IMR-90 (cell line): ENCODE results near the gene RND1. TPM values are rescaled to one million over a fixed set of nuclear protein-coding genes. Genes with fewer than 3 reads are reported as not detected.

Source experiments
- ATAC-seq: fragments of 200-7000 bp; cut with Tn5 transposase; 2 replicates; pipeline ENCODE4 v1.9.1; 2020; ENCODE audit warnings: low read depth, mild to moderate bottlenecking, moderate library complexity
- BruUV-seq: library from RNA; stranded (reverse); fragments of 400-500 nt; replicated peaks from 2 replicates; lab custom pipeline; 2021; lab: Mats Ljungman, UMichigan
- CTCF ChIA-PET: fragments of 300-600 bp; formaldehyde crosslinking; extraction: SDS; loops from one replicate; lab custom pipeline; 2021; ENCODE audit warnings: antibody characterized with exemption; lab: Yijun Ruan, JAX
- POLR2A ChIA-PET: fragments of 300-600 bp; sonication (Branson Sonifier 250); formaldehyde crosslinking; loops from one replicate; lab custom pipeline; 2022; ENCODE audit warnings: antibody characterized with exemption; ENCODE audit not compliant: unreplicated experiment; lab: Charles Lee
- DNase-seq: peaks from one replicate; pipeline ENCODE4 v3.0.0; 2013
- H2AFZ ChIP-seq: replicated peaks from 2 replicates; pipeline ENCODE3; 2013; ENCODE audit warnings: low read length, mild to moderate bottlenecking; ENCODE audit not compliant: poor library complexity
- H2AK5ac ChIP-seq: 2 replicates; pipeline ENCODE4 v1.6.1; 2013; ENCODE audit warnings: low read depth, low read length, inconsistent platforms
- H2AK9ac ChIP-seq: replicated peaks from 2 replicates; pipeline ENCODE3; 2013; ENCODE audit warnings: mild to moderate bottlenecking, low read depth, low read length, moderate library complexity; ENCODE audit not compliant: poor library complexity
- H2BK120ac ChIP-seq: 2 replicates; pipeline ENCODE4 v1.6.1; 2013; ENCODE audit warnings: low read depth, low read length, inconsistent platforms
- H2BK15ac ChIP-seq: 3 replicates; pipeline ENCODE4 v1.6.1; 2013; ENCODE audit warnings: low read depth, low read length, inconsistent platforms
- H2BK20ac ChIP-seq: 2 replicates; pipeline ENCODE4 v1.6.1; 2013; ENCODE audit warnings: low read depth, mild to moderate bottlenecking, inconsistent platforms, low read length, moderate library complexity
- H2BK5ac ChIP-seq: 2 replicates; pipeline ENCODE4 v1.6.1; 2013; ENCODE audit warnings: mild to moderate bottlenecking, low read depth, low read length, inconsistent platforms; ENCODE audit not compliant: poor library complexity, severe bottlenecking
- H3K14ac ChIP-seq: replicated peaks from 2 replicates; pipeline ENCODE4 v1.6.1; 2013; ENCODE audit warnings: low read depth, low read length, inconsistent platforms
- H3K18ac ChIP-seq: 2 replicates; pipeline ENCODE4 v1.6.1; 2013; ENCODE audit warnings: low read depth, low read length, control low read depth
- H3K23ac ChIP-seq: 2 replicates; pipeline ENCODE4 v1.6.1; 2013; ENCODE audit warnings: low read depth, low read length, inconsistent platforms
- H3K27ac ChIP-seq: 2 replicates; pipeline ENCODE4 v1.5.1; 2013; ENCODE audit warnings: mild to moderate bottlenecking, control low read depth, low read length; ENCODE audit not compliant: insufficient read depth
- H3K27me3 ChIP-seq: 2 replicates; pipeline ENCODE4 v1.6.1; 2013; ENCODE audit warnings: low read length; ENCODE audit not compliant: control insufficient read depth, insufficient read depth
- H3K36me3 ChIP-seq: 2 replicates; pipeline ENCODE4 v1.6.1; 2013; ENCODE audit warnings: low read length, mixed read lengths; ENCODE audit not compliant: control insufficient read depth, insufficient read depth
- H3K4ac ChIP-seq: 2 replicates; pipeline ENCODE4 v1.6.1; 2013; ENCODE audit warnings: low read depth, low read length, inconsistent platforms
- H3K4me1 ChIP-seq: 2 replicates; pipeline ENCODE4 v1.6.1; 2013; ENCODE audit warnings: low read length, mixed read lengths; ENCODE audit not compliant: control insufficient read depth, insufficient read depth
- H3K4me2 ChIP-seq: 2 replicates; pipeline ENCODE4 v1.6.1; 2013; ENCODE audit warnings: low read depth, mild to moderate bottlenecking, control low read depth, low read length, moderate library complexity
- H3K4me3 ChIP-seq: 2 replicates; pipeline ENCODE4 v1.5.1; 2013; ENCODE audit warnings: low read depth, mild to moderate bottlenecking, control low read depth, low read length, moderate library complexity; ENCODE audit not compliant: insufficient read depth
- H3K56ac ChIP-seq: 2 replicates; pipeline ENCODE4 v1.6.1; 2013; ENCODE audit warnings: low read length, inconsistent platforms; ENCODE audit not compliant: insufficient read depth; ENCODE audit errors: extremely low read depth
- H3K79me1 ChIP-seq, 2 experiments: 2 replicates each; pipeline ENCODE4 v1.6.1; 2013; ENCODE audit warnings: low read length in 2 of 2, inconsistent platforms in 1 of 2, low read depth in 1 of 2
- H3K9ac ChIP-seq: 2 replicates; pipeline ENCODE4 v1.6.1; 2013; ENCODE audit warnings: low read depth, low read length, control low read depth
- H3K9me1 ChIP-seq: 2 replicates; pipeline ENCODE4 v1.6.1; 2013; ENCODE audit warnings: low read length, inconsistent platforms; ENCODE audit not compliant: insufficient read depth
- H3K9me3 ChIP-seq: 2 replicates; pipeline ENCODE4 v1.6.1; 2013; ENCODE audit warnings: low read length; ENCODE audit not compliant: control insufficient read depth, insufficient read depth
- H4K20me1 ChIP-seq: 2 replicates; pipeline ENCODE4 v1.6.1; 2013; ENCODE audit warnings: low read length, inconsistent platforms; ENCODE audit not compliant: insufficient read depth
- H4K5ac ChIP-seq: 2 replicates; pipeline ENCODE4 v1.6.1; 2013; ENCODE audit warnings: mild to moderate bottlenecking, low read depth, low read length, control low read depth
- H4K8ac ChIP-seq, 2 experiments: 2 replicates each; pipeline ENCODE4 v1.6.1; 2013; ENCODE audit warnings: low read depth in 2 of 2, low read length in 2 of 2, control low read depth in 1 of 2, inconsistent platforms in 1 of 2
- H4K91ac ChIP-seq: 2 replicates; pipeline ENCODE4 v1.6.1; 2013; ENCODE audit warnings: low read depth, low read length, inconsistent platforms; ENCODE audit not compliant: insufficient read depth
- BHLHE40 ChIP-seq: fragments of 150-350 bp; IDR thresholded peaks from 2 replicates; pipeline ENCODE4 v1.6.1; 2016; ENCODE audit warnings: mild to moderate bottlenecking, low read depth, low read length
- CEBPB ChIP-seq: IDR thresholded peaks from 2 replicates; pipeline ENCODE4 v1.6.1; 2012; ENCODE audit warnings: low read depth, low read length, improper control_type of control experiment
- CHD1 ChIP-seq: IDR thresholded peaks from 2 replicates; pipeline ENCODE4 v1.6.1; 2012; ENCODE audit warnings: low read depth, low read length, improper control_type of control experiment
- CTCF ChIP-seq: conservative IDR thresholded peaks from 2 replicates; pipeline ENCODE4 v1.5.1; 2012; ENCODE audit warnings: mild to moderate bottlenecking, low read depth, low read length, improper control_type of control experiment
- MAFK ChIP-seq: IDR thresholded peaks from 2 replicates; pipeline ENCODE4 v1.6.1; 2012; ENCODE audit warnings: low read depth, low read length, improper control_type of control experiment
- POLR2A ChIP-seq: IDR thresholded peaks from 2 replicates; pipeline ENCODE4 v1.6.1; 2012; ENCODE audit warnings: mild to moderate bottlenecking, low read depth, low read length
- RCOR1 ChIP-seq: IDR thresholded peaks from 2 replicates; pipeline ENCODE4 v1.6.1; 2012; ENCODE audit warnings: mild to moderate bottlenecking, low read length, improper control_type of control experiment; ENCODE audit not compliant: insufficient replicate concordance
- RFX5 ChIP-seq: IDR thresholded peaks from 2 replicates; pipeline ENCODE4 v1.8.0; 2012; ENCODE audit warnings: low read depth, mild to moderate bottlenecking, low read length, moderate library complexity
- SMC3 ChIP-seq: fragments of 150-350 bp; IDR thresholded peaks from 2 replicates; pipeline ENCODE4 v1.6.1; 2016; ENCODE audit warnings: low read depth, mild to moderate bottlenecking, antibody characterized with exemption, low read length, moderate library complexity
- USF2 ChIP-seq: fragments of 150-350 bp; IDR thresholded peaks from 2 replicates; pipeline ENCODE4 v1.6.1; 2017; ENCODE audit warnings: mild to moderate bottlenecking, antibody characterized with exemption, low read length, low read depth
- WGBS, 2 experiments: methylation state at CpG; one replicate each; pipeline versions ENCODE4 v1.1.5 to v1.1.7; 2013; ENCODE audit warnings: missing lambda C conversion rate in 2 of 2; ENCODE audit not compliant: insufficient read length in 1 of 2; ENCODE audit errors: extremely low coverage in 2 of 2; 5-methylcytosine and 5-hydroxymethylcytosine counted together
- dilution Hi-C: fragments of 300-500 bp; cut with HindIII; formaldehyde crosslinking; loops from one replicate; pipeline ENCODE4 v1.14.3; 2018; ENCODE audit warnings: low sequenced_read_pairs; ENCODE audit not compliant: unreplicated experiment
- in situ Hi-C: fragments of 300-500 bp; cut with MboI; formaldehyde crosslinking; loops from 3 replicates; pipeline ENCODE4 v1.14.3; 2019; ENCODE audit warnings: low sequenced_read_pairs, inconsistent platforms, mixed read lengths
- intact Hi-C: fragments of 100-400 bp; cut with micrococcal nuclease; formaldehyde crosslinking; loops from 2 replicates; pipeline ENCODE4 v1.10.0; 2022
- polyA plus RNA-seq, 3 experiments: library from polyadenylated mRNA; depleted of rRNA; stranded (reverse); fragments of >200 nt; gene quantifications; 2 replicates each; pipeline ENCODE4 v1.2.3, GENCODE V29; 2012; ENCODE audit warnings: low replicate concordance in 1 of 3
- total RNA-seq: library from RNA; depleted of rRNA; stranded (reverse); fragments of >200 nt; gene quantifications from 2 replicates; pipeline ENCODE4 v1.2.3, GENCODE V29; 2012

The RND1 gene
- total and polyA plus RNA-seq, 2 of the 4 experiments (the other 2 are of a cell fraction), result under 0.01 to 0.21 TPM

GRCh38 chr12:48827513-48828096 lies 38.1 kb downstream of the RND1 start:
- no peak overlapping the region for H3K18ac ChIP-seq
- no peak overlapping the region for H3K56ac ChIP-seq
- H3K27ac ChIP-seq, result no peak overlapping the region
- H2AK5ac ChIP-seq, result no peak overlapping the region
- no peak overlapping the region for H4K91ac ChIP-seq
- CTCF ChIA-PET, result interaction anchor here (0.6 to 1.4 kb wide), 2 partner anchors 13 to 171 kb away, joined by 5 read pairs; no protein-coding TSS in a partner anchor
- H2BK120ac ChIP-seq, result no peak overlapping the region
- H2BK5ac ChIP-seq, result no peak overlapping the region
- no peak overlapping the region for H2BK20ac ChIP-seq
- TF ChIP-seq USF2, result no peak
- TF ChIP-seq RFX5, result no peak
- no peak for TF ChIP-seq SMC3
- TF ChIP-seq POLR2A, result no peak
- no peak for TF ChIP-seq CTCF
- no peak for TF ChIP-seq RCOR1
- TF ChIP-seq CHD1, result no peak
- TF ChIP-seq MAFK, result no peak
- no peak for TF ChIP-seq CEBPB
- TF ChIP-seq BHLHE40, result no peak
- H3K14ac ChIP-seq, result no peak overlapping the region
- H3K79me1 ChIP-seq, result peaks cover 0 to 18% of the 10 kb centered on the region in 2 experiments; a peak in 2 of 4 replicates
- 88% methylated on average over 5 of the region's 17 CpGs; no CpG with 5 or more reads in 1 of the 2 experiments for WGBS, 2 experiments
- H3K9me3 ChIP-seq, result no peaks in the 10 kb centered on the region
- H4K5ac ChIP-seq, result no peak overlapping the region
- H3K9me1 ChIP-seq, result no peaks in the 10 kb centered on the region; the same call in none of the 2 replicates
- DNase-seq (no peak), ATAC-seq (no peak)
- no peak overlapping the region for H3K23ac ChIP-seq
- BruUV-seq, result no TSS peak
- H2AFZ ChIP-seq, result no peak overlapping the region
- dilution Hi-C loops (no loop called here), intact Hi-C loops (no loop called here), in situ Hi-C loops (no loop called here)
- no peak overlapping the region for H4K8ac ChIP-seq
- no peaks in the 10 kb centered on the region for H3K27me3 ChIP-seq
- no peak overlapping the region for H3K9ac ChIP-seq
- no peak overlapping the region for H2BK15ac ChIP-seq
- H3K4me3 ChIP-seq, result no peak overlapping the region
- H2AK9ac ChIP-seq, result no peak overlapping the region
- POLR2A ChIA-PET, result interaction anchor here (1.0 kb wide), 1 partner anchor 9 kb away, joined by 3 read pairs; the partner anchor contains the start of gene CACNB3
- H3K4ac ChIP-seq, result no peak overlapping the region
- no peaks in the 10 kb centered on the region for H3K4me1 ChIP-seq
- no peak overlapping the region for H3K4me2 ChIP-seq
- H3K36me3 ChIP-seq, result peaks cover 93% of the 10 kb centered on the region
- H4K20me1 ChIP-seq, result peaks cover 27% of the 10 kb centered on the region
